Hepatocyte (in vitro differentiated cells): Measurements from ENCODE around the gene ITGAD. TPM values are rescaled to one million over a fixed set of nuclear protein-coding genes. Genes with fewer than 3 reads are reported as not detected.
"Not testable (repeated sequence)": the region's sequence is repeated elsewhere in the genome, so short reads cannot be mapped to it uniquely, and the experiment has no call there.

Experiments
- DNase-seq: peaks from one replicate; pipeline ENCODE4 v3.0.0-alpha.2; 2016; ENCODE audit warnings: low spot score
- H2AFZ ChIP-seq: fragments of 200-600 bp; sonication (generic); 2 replicates; pipeline ENCODE4 v1.6.0; 2016; ENCODE audit warnings: antibody characterized with exemption, mild to moderate bottlenecking
- H3K27ac ChIP-seq: fragments of 200-600 bp; sonication (generic); 2 replicates; pipeline ENCODE4 v1.5.1; 2016; ENCODE audit warnings: mild to moderate bottlenecking
- H3K27me3 ChIP-seq: fragments of 200-600 bp; sonication (generic); 2 replicates; pipeline ENCODE4 v1.6.1; 2016
- H3K36me3 ChIP-seq: fragments of 200-600 bp; sonication (generic); replicated peaks from 2 replicates; pipeline ENCODE4 v1.5.1; 2016; ENCODE audit warnings: low read depth; ENCODE audit not compliant: insufficient read depth
- H3K4me1 ChIP-seq: fragments of 200-600 bp; sonication (generic); 2 replicates; pipeline ENCODE4 v1.5.1; 2016; ENCODE audit warnings: mild to moderate bottlenecking, moderate library complexity; ENCODE audit not compliant: insufficient read depth
- H3K4me2 ChIP-seq: fragments of 200-600 bp; sonication (generic); 2 replicates; pipeline ENCODE4 v1.6.0; 2016
- H3K4me3 ChIP-seq: fragments of 200-600 bp; sonication (generic); 2 replicates; pipeline ENCODE4 v1.5.1; 2016; ENCODE audit warnings: mild to moderate bottlenecking
- H3K79me2 ChIP-seq: fragments of 200-600 bp; sonication (generic); 2 replicates; pipeline ENCODE4 v1.6.0; 2017; ENCODE audit warnings: mild to moderate bottlenecking
- H3K9me2 ChIP-seq: fragments of 200-600 bp; sonication (generic); replicated peaks from 2 replicates; pipeline ENCODE4 v1.6.0; 2017; ENCODE audit warnings: mild to moderate bottlenecking; ENCODE audit not compliant: insufficient read depth
- H3K9me3 ChIP-seq: fragments of 200-600 bp; sonication (generic); 2 replicates; pipeline ENCODE4 v1.5.1; 2016; ENCODE audit warnings: low read depth, mild to moderate bottlenecking
- H4K20me1 ChIP-seq: fragments of 200-600 bp; sonication (generic); 2 replicates; pipeline ENCODE4 v1.6.0; 2016; ENCODE audit warnings: mild to moderate bottlenecking; ENCODE audit not compliant: insufficient read depth, poor library complexity, severe bottlenecking
- EZH2 ChIP-seq: fragments of 200-600 bp; sonication (generic); IDR thresholded peaks from 2 replicates; pipeline ENCODE4 v1.6.1; 2016; ENCODE audit warnings: antibody characterized with exemption, mild to moderate bottlenecking, borderline replicate concordance
- EZH2phosphoT487 ChIP-seq: fragments of 200-600 bp; sonication (generic); IDR thresholded peaks from one replicate; pipeline ENCODE4 v1.6.1; 2018; ENCODE audit warnings: antibody characterized with exemption, mild to moderate bottlenecking, low read depth, moderate library complexity; ENCODE audit not compliant: unreplicated experiment, severe bottlenecking
- WGBS: methylation state at CpG from one replicate; pipeline ENCODE4 v1.1.6; 2016; ENCODE audit warnings: low lambda C conversion rate; ENCODE audit errors: missing lambda C conversion rate; 5-methylcytosine and 5-hydroxymethylcytosine counted together
- polyA plus RNA-seq: library from polyadenylated mRNA; unstranded; fragments of >200 nt; fragmentation: Nextera tagmentation; extraction: Ambion mirVana; gene quantifications from 2 replicates; pipeline ENCODE4 v1.2.1, GENCODE V29; 2016
- total RNA-seq: library from RNA; depleted of rRNA; stranded (reverse); fragments of >200 nt; gene quantifications from 2 replicates; pipeline ENCODE4 v1.2.3, GENCODE V29; 2014
- TF ChIP-seq, protein P1 (sequence below): fragments of 200-600 bp; sonication (generic); IDR thresholded peaks from 2 replicates; pipeline ENCODE4 v1.5.1; 2016; ENCODE audit warnings: antibody characterized with exemption, mild to moderate bottlenecking; ENCODE audit not compliant: poor library complexity

ITGAD gene
- total and polyA plus RNA-seq, 2 experiments from 2014 or later = not detected

GRCh38 chr16:31413381-31413780, 20.2 kb downstream of the ITGAD start:
- H3K27ac ChIP-seq = no peak overlapping the region
- WGBS = 91% methylated on average over 5 of the region's 5 CpGs
- no peaks in the 10 kb centered on the region for H3K79me2 ChIP-seq
- no peaks in the 10 kb centered on the region for H3K9me2 ChIP-seq
- no peak overlapping the region for H3K4me3 ChIP-seq
- H3K36me3 ChIP-seq = no peaks in the 10 kb centered on the region
- H3K4me2 ChIP-seq = no peak overlapping the region
- no peaks in the 10 kb centered on the region for H3K4me1 ChIP-seq
- TF ChIP-seq, protein P1, sequence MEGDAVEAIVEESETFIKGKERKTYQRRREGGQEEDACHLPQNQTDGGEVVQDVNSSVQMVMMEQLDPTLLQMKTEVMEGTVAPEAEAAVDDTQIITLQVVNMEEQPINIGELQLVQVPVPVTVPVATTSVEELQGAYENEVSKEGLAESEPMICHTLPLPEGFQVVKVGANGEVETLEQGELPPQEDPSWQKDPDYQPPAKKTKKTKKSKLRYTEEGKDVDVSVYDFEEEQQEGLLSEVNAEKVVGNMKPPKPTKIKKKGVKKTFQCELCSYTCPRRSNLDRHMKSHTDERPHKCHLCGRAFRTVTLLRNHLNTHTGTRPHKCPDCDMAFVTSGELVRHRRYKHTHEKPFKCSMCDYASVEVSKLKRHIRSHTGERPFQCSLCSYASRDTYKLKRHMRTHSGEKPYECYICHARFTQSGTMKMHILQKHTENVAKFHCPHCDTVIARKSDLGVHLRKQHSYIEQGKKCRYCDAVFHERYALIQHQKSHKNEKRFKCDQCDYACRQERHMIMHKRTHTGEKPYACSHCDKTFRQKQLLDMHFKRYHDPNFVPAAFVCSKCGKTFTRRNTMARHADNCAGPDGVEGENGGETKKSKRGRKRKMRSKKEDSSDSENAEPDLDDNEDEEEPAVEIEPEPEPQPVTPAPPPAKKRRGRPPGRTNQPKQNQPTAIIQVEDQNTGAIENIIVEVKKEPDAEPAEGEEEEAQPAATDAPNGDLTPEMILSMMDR = no peak
- TF ChIP-seq EZH2 (no peak), EZH2phosphoT487 (no peak)
- DNase-seq = no peak
- no peak overlapping the region for H2AFZ ChIP-seq
- no peaks in the 10 kb centered on the region for H4K20me1 ChIP-seq
- H3K9me3 ChIP-seq = no peaks in the 10 kb centered on the region
- no peaks in the 10 kb centered on the region for H3K27me3 ChIP-seq

DNA sequence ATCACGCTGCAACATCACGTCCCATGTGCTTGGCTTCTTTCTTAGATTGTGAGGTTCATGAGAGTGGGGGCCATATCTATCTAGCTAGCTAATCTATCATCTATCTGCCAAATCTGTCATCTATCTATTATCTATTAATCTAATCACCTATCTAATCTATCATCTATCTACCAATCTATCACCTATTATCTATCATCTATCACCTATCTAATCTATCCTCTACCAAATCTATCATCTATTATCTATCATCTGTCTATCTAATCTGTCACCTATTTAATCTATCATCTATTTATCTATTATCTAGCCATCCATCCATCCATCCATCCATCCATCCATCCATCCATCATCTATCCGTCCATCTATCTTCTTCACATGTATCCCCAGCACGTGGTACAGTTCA, 20.8 kb downstream of the ITGAD start:
- no peak for TF ChIP-seq EZH2phosphoT487
- no peak overlapping the region for H3K4me2 ChIP-seq
- no peak overlapping the region for H2AFZ ChIP-seq
- no peaks in the 10 kb centered on the region for H4K20me1 ChIP-seq
- H3K36me3 ChIP-seq = no peaks in the 10 kb centered on the region
- H3K4me1 ChIP-seq = no peaks in the 10 kb centered on the region
- H3K27ac ChIP-seq = no peak overlapping the region
- DNase-seq = no peak
- no peaks in the 10 kb centered on the region for H3K79me2 ChIP-seq
- no peaks in the 10 kb centered on the region for H3K9me2 ChIP-seq
- no peaks in the 10 kb centered on the region for H3K27me3 ChIP-seq
- 90% methylated on average over 4 of the region's 4 CpGs for WGBS
- H3K9me3 ChIP-seq = no peaks in the 10 kb centered on the region
- H3K4me3 ChIP-seq = no peak overlapping the region

- Histone ChIP-seq H3K4me2 (no peak overlapping the region), H3K36me3 (no peaks in the 10 kb centered on the region), H3K4me1 (no peaks in the 10 kb centered on the region), H3K27me3 (no peaks in the 10 kb centered on the region), H4K20me1 (no peaks in the 10 kb centered on the region), H3K9me3 (no peaks in the 10 kb centered on the region), H3K9me2 (no peaks in the 10 kb centered on the region), H3K27ac (no peak overlapping the region), H2AFZ (no peak overlapping the region), H3K4me3 (no peak overlapping the region), H3K79me2 (no peaks in the 10 kb centered on the region)
- TF ChIP-seq EZH2phosphoT487 (no peak), EZH2 (no peak)
- TF ChIP-seq, protein P1 = no peak
- no peak for DNase-seq
- 82% methylated on average over 4 of the region's 4 CpGs for WGBS
Observed at GRCh38 chr16:31414706-31415105, 21.6 kb downstream of the ITGAD start.

DNA sequence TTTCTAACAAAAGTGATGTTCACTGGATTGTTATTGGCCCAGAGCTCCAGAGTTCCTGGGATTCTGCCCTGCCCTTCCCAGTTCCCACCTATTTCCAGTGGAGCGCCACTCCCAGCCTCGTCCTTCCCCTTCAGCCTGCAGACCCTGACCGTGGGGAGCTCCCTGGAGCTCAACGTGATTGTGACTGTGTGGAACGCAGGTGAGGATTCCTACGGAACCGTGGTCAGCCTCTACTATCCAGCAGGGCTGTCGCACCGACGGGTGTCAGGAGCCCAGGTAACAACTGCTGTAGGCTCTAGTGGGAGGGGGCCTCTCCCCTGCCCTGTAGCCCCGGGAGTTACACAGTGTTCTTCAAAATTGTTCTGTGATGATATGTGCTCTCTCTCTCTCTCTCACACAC, 23.2 kb downstream of the ITGAD start:
- Histone ChIP-seq H3K27ac (no peak overlapping the region), H4K20me1 (no peaks in the 10 kb centered on the region), H3K4me1 (no peaks in the 10 kb centered on the region), H3K9me2 (no peaks in the 10 kb centered on the region), H3K4me2 (no peak overlapping the region), H3K79me2 (no peaks in the 10 kb centered on the region), H3K27me3 (no peaks in the 10 kb centered on the region), H3K9me3 (no peaks in the 10 kb centered on the region), H3K36me3 (no peaks in the 10 kb centered on the region), H2AFZ (no peak overlapping the region), H3K4me3 (no peak overlapping the region)
- TF ChIP-seq EZH2phosphoT487 (no peak), EZH2 (no peak)
- TF ChIP-seq, protein P1 = no peak
- DNase-seq = no peak
- WGBS = 85% methylated on average over 11 of the region's 11 CpGs

DNA sequence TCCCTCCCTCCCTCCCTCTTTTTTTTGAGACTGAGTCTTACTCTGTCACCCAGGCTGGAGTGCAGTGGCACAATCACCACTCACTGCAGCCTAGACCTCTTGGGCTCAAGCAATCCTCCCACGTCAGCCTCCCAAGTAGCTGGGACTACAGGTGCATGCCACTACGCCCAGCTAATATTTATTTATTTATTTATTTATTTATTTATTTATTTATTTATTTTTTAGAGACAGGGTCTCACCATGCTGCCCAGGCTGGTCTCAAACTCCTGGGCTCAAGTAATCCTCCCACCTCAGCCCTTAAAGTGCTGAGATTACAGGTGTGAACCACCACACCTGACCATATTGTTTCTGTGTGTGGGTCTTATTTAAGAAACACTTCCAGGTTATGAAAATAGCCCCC, 23.9 kb downstream of the ITGAD start:
- not testable (repeated sequence) for H2AFZ ChIP-seq, H3K9me3 ChIP-seq, H3K4me2 ChIP-seq, H3K27ac ChIP-seq, H4K20me1 ChIP-seq, H3K4me3 ChIP-seq, H3K4me1 ChIP-seq, H3K9me2 ChIP-seq, H3K79me2 ChIP-seq, H3K36me3 ChIP-seq, H3K27me3 ChIP-seq, DNase-seq
- WGBS = 83% methylated on average over 2 of the region's 2 CpGs
